Fibroblast of mammary gland (primary cell): ENCODE data around the gene EXPH5.

ENCODE experiments used
- DNase-seq: peaks from one replicate; pipeline ENCODE4 v3.0.0-alpha.2; 2010; ENCODE audit warnings: low read depth
- H3K4me3 ChIP-seq: 2 replicates; pipeline ENCODE4 v1.5.1; 2011; ENCODE audit warnings: low read depth, mild to moderate bottlenecking, low read length, moderate library complexity; ENCODE audit not compliant: control insufficient read depth
- TF ChIP-seq, protein P1 (sequence below): conservative IDR thresholded peaks from 2 replicates; pipeline ENCODE4 v1.5.1; 2011; ENCODE audit warnings: low read depth, low read length, inconsistent platforms; ENCODE audit not compliant: control insufficient read depth, insufficient read depth

EXPH5 gene

DNA sequence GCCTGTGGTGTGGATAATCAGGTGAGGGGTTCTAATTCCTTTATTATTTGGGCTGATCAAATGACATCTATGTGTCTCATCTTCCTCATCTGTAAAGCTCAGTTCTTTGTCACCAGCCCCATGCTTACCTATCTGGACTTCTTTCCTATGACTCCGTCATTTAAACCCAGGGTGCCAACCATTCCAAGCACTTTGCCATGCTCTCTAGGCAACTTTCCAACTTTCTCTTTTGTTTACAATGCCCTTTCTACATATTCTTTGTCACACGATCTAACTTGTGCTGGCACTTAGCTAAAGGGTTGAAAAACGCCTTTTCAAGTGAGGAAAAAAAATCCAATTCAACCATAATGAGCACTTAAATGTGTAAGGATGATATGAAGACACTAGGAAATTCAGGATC is 27.9 kb downstream of the EXPH5 start:
- TF ChIP-seq, protein P1, sequence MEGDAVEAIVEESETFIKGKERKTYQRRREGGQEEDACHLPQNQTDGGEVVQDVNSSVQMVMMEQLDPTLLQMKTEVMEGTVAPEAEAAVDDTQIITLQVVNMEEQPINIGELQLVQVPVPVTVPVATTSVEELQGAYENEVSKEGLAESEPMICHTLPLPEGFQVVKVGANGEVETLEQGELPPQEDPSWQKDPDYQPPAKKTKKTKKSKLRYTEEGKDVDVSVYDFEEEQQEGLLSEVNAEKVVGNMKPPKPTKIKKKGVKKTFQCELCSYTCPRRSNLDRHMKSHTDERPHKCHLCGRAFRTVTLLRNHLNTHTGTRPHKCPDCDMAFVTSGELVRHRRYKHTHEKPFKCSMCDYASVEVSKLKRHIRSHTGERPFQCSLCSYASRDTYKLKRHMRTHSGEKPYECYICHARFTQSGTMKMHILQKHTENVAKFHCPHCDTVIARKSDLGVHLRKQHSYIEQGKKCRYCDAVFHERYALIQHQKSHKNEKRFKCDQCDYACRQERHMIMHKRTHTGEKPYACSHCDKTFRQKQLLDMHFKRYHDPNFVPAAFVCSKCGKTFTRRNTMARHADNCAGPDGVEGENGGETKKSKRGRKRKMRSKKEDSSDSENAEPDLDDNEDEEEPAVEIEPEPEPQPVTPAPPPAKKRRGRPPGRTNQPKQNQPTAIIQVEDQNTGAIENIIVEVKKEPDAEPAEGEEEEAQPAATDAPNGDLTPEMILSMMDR = no peak
- no peak for DNase-seq
- H3K4me3 ChIP-seq = no peak overlapping the region

DNA sequence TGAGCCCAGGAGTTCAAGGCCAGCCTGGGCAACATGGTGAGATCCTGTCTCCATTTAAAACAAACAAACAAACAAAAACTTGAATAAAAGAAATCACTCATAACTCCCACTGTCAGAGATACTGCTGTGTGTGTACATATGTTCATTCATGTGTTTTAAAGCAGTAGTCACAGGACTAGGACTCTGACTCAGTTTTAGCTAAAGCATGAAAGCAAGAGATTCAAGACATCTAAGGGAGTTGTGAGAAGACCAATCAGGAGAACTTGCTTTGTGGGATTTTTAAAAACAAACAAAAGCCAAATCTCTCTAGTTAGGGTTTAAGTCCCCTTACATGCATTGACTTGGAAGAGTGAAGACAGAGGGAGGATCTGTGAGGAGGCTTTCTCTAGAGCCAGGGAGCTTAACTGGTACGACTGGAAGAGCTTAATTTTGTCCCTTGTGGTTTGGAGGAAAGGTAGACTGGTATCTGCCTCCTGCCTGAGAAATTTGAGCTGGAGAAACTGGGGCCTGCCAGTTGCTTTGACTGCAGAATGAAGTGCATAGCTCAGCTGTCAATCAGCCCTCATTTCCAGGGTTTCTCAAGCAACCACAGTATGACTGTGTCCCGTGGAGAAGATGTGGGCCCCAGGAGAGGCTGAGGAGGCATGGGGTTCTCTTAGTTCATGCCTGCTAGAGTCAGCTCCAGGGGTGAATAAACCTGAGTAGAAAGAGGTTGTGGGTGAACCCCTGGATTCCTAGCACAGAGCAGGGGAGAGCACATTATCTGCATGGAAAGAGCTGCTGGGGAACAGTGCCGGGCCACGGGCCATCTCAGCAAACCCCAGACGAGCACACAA is 30.6 kb downstream of the EXPH5 start:
- no peak overlapping the region for H3K4me3 ChIP-seq
- no peak for DNase-seq
- TF ChIP-seq, protein P1 = no peak

DNA sequence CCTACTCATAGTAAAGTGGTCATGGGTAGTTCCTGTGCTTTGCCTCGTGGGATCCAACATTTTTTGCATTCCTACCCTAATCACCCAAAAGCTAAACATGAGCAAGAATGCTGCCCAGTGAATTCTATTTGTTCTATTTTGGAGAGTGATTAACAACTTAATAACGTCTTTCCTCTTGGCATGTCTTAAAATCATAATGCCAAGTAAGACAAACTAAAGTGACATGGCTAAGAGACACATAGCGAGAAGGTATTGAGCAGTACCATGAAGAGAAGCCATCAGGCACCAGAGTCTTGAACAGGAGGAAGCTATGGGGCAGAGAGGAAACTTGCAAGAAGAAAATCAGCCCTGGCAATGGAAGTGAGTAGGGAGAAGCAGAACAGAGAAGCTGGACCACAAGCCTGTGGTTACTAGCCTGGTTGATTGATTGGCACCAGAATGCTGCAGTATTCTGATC is 32.0 kb downstream of the EXPH5 start:
- no peak for DNase-seq

DNA sequence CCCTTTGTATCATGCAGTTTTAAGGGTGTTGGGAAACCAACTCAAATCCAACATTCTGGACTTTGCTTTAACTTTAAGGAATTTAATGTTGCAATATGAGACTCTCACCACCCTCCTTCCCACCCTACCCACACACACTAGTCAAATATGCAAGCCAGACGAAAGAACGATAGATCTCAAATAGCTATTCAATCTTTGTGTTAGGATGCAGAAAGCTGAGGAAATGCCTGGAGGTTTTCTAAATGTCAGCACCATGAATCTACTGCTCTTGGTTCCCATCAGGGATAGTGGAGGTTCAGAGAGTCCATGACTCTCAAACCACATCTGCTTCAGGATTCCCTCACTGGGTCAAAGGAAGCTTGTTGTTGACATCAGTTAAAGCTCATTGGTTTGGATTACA is 33.7 kb downstream of the EXPH5 start:
- DNase-seq = peak; percentile 95
- no peak overlapping the region for H3K4me3 ChIP-seq
- TF ChIP-seq, protein P1 = no peak

More for the DNA sequence above, 32.0 kb downstream of the EXPH5 start:
- H3K4me3 ChIP-seq = no peak overlapping the region
- TF ChIP-seq, protein P1 = no peak

DNA sequence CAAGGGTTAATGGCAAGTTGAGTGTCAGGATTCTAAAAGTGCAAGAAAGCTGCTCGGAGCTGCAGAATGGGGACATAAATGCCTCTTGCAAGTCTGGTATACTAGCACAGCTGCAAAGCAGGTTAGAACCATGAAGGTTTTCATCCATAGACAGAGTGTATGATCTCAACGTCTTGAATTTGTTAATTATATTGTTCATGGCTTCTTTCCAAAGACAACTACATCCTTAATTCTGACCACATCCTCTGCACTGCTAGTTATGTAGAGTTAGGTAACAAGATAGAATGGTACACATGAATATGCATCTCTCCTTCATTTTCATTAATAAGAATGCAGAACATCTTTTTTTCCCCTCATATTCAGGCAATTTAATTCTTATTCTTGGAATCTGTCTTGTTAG is 34.2 kb downstream of the EXPH5 start:
- peak; percentile 88 for DNase-seq
- TF ChIP-seq, protein P1 = no peak
- H3K4me3 ChIP-seq = no peak overlapping the region

DNA sequence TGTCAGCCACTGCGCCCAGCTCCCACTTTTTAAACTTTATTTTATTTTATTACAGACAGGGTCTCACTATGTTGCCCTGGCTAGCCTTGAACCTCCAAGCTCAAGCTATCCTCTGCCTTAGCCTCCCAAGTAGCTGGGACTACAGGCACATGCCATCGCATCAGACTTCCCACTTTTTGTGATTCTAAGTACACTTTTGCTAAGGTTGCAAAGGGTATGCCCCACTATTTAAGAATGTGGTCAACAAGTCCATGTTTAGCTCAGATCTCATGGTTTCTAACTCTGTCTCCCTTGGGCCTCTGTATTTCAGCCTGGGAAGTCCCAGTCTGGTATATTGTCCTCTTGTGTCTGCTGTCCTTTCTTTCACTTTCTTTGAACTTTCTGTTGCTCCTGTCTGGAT is 35.3 kb downstream of the EXPH5 start:
- no peak for DNase-seq
- TF ChIP-seq, protein P1 = no peak
- no peak overlapping the region for H3K4me3 ChIP-seq
